C4-2B (cell line): ENCODE data around the gene RIMKLB.

Source experiments
- CTCF ChIP-seq: fragments of 450-650 bp; conservative IDR thresholded peaks from 2 replicates; pipeline ENCODE4 v1.5.1; 2017; ENCODE audit warnings: mild to moderate bottlenecking
- ZFX ChIP-seq: fragments of 450-650 bp; IDR thresholded peaks from 2 replicates; pipeline ENCODE4 v1.6.1; 2017

- no peak for TF ChIP-seq CTCF
- TF ChIP-seq ZFX, result no peak
Measured at GRCh38 chr12:8818526-8818925, 120.7 kb downstream of the RIMKLB start.
